Neuronal stem cell (in vitro differentiated cells): ENCODE results near the gene SLC17A9.

Experiments
- DNase-seq: peaks from one replicate; pipeline ENCODE4 v3.0.0-alpha.2; 2013; ENCODE audit warnings: low spot score
- H2AFZ ChIP-seq: one replicate; pipeline ENCODE4 v1.6.1; 2013; ENCODE audit warnings: mild to moderate bottlenecking, low read length, inconsistent platforms
- H2AK5ac ChIP-seq: 2 replicates; pipeline ENCODE4 v1.6.1; 2013; ENCODE audit warnings: low read depth, mild to moderate bottlenecking, inconsistent platforms, low read length, moderate library complexity, mixed read lengths
- H2BK120ac ChIP-seq: 2 replicates; pipeline ENCODE4 v1.6.1; 2013; ENCODE audit warnings: low read depth, mild to moderate bottlenecking, inconsistent platforms, low read length, moderate library complexity, mixed read lengths
- H2BK12ac ChIP-seq: one replicate; pipeline ENCODE4 v1.6.1; 2013; ENCODE audit warnings: low read length, inconsistent platforms
- H2BK15ac ChIP-seq: 2 replicates; pipeline ENCODE4 v1.6.1; 2013; ENCODE audit warnings: mild to moderate bottlenecking, low read length, inconsistent platforms, mixed read lengths
- H2BK5ac ChIP-seq: one replicate; pipeline ENCODE4 v1.6.1; 2013; ENCODE audit warnings: inconsistent platforms, mild to moderate bottlenecking, low read length, moderate library complexity
- H3K14ac ChIP-seq: one replicate; pipeline ENCODE4 v1.6.1; 2013; ENCODE audit warnings: low read length, inconsistent platforms
- H3K18ac ChIP-seq: 2 replicates; pipeline ENCODE4 v1.6.1; 2013; ENCODE audit warnings: low read length, inconsistent platforms
- H3K23ac ChIP-seq: 2 replicates; pipeline ENCODE4 v1.6.1; 2013; ENCODE audit warnings: low read depth, mild to moderate bottlenecking, mixed read lengths, low read length, inconsistent platforms; ENCODE audit not compliant: poor library complexity
- H3K27ac ChIP-seq: replicated peaks from 3 replicates; pipeline ENCODE4 v1.5.1; 2013; ENCODE audit warnings: low read length, inconsistent platforms
- H3K27me3 ChIP-seq, 3 experiments: 2 replicates each; pipeline ENCODE4 v1.6.1; 2013; ENCODE audit warnings: low read length in 3 of 3, mild to moderate bottlenecking in 2 of 3, inconsistent platforms in 1 of 3, low read depth in 1 of 3, mixed read lengths in 1 of 3, moderate library complexity in 1 of 3; ENCODE audit not compliant: control insufficient read depth in 3 of 3, insufficient read depth in 3 of 3
- H3K36me3 ChIP-seq, 2 donors: replicated peaks in 1 of 2; 2 replicates each; pipeline ENCODE4 v1.6.1; 2013; ENCODE audit warnings: low read length in 2 of 2; ENCODE audit not compliant: control insufficient read depth in 2 of 2, insufficient read depth in 2 of 2
- H3K4ac ChIP-seq: 2 replicates; pipeline ENCODE4 v1.6.1; 2013; ENCODE audit warnings: inconsistent platforms, mild to moderate bottlenecking, low read length, moderate library complexity
- H3K4me1 ChIP-seq, 2 donors: 1 replicate in 1 of 2; 2 replicates in 1 of 2; pipeline ENCODE4 v1.6.1; 2013; ENCODE audit warnings: low read length in 2 of 2, low read depth in 1 of 2; ENCODE audit not compliant: control insufficient read depth in 2 of 2, insufficient read depth in 1 of 2
- H3K4me2 ChIP-seq: one replicate; pipeline ENCODE4 v1.6.1; 2013; ENCODE audit warnings: mild to moderate bottlenecking, low read length, inconsistent platforms; ENCODE audit not compliant: insufficient read depth, poor library complexity, severe bottlenecking
- H3K4me3 ChIP-seq, 2 donors: 2 replicates each; pipeline ENCODE4 v1.5.1; 2013; ENCODE audit warnings: low read length in 2 of 2, mild to moderate bottlenecking in 2 of 2, inconsistent platforms in 1 of 2, moderate library complexity in 1 of 2
- H3K79me1 ChIP-seq: one replicate; pipeline ENCODE4 v1.6.1; 2013; ENCODE audit warnings: low read depth, mild to moderate bottlenecking, inconsistent platforms, low read length, moderate library complexity
- H3K9ac ChIP-seq: one replicate; pipeline ENCODE4 v1.6.1; 2013; ENCODE audit warnings: mild to moderate bottlenecking, low read depth, low read length, inconsistent platforms; ENCODE audit not compliant: poor library complexity
- H3K9me3 ChIP-seq, 2 donors: replicated peaks in 1 of 2; 2 replicates each; pipeline versions ENCODE3 to v1.6.1; 2013; ENCODE audit warnings: low read length in 2 of 2, mild to moderate bottlenecking in 2 of 2, inconsistent platforms in 1 of 2, low read depth in 1 of 2, mixed read lengths in 1 of 2, moderate library complexity in 1 of 2; ENCODE audit not compliant: control insufficient read depth in 2 of 2, insufficient read depth in 1 of 2
- H4K8ac ChIP-seq: one replicate; pipeline ENCODE4 v1.6.1; 2013; ENCODE audit warnings: low read depth, mild to moderate bottlenecking, inconsistent platforms, low read length, moderate library complexity
- H4K91ac ChIP-seq: one replicate; pipeline ENCODE4 v1.6.1; 2013; ENCODE audit warnings: low read length, low read depth, mild to moderate bottlenecking, inconsistent platforms; ENCODE audit not compliant: poor library complexity
- WGBS, 2 donors: extraction: QIAGEN DNeasy Blood & Tissue Kit; methylation state at CpG; one replicate each; pipeline ENCODE4 v1.1.7; 2013; ENCODE audit warnings: missing lambda C conversion rate in 2 of 2, mixed read lengths in 1 of 2; ENCODE audit not compliant: insufficient read length in 2 of 2, insufficient replicate concordance in 1 of 2; ENCODE audit errors: extremely low coverage in 2 of 2; 5-methylcytosine and 5-hydroxymethylcytosine counted together

SLC17A9 gene

DNA sequence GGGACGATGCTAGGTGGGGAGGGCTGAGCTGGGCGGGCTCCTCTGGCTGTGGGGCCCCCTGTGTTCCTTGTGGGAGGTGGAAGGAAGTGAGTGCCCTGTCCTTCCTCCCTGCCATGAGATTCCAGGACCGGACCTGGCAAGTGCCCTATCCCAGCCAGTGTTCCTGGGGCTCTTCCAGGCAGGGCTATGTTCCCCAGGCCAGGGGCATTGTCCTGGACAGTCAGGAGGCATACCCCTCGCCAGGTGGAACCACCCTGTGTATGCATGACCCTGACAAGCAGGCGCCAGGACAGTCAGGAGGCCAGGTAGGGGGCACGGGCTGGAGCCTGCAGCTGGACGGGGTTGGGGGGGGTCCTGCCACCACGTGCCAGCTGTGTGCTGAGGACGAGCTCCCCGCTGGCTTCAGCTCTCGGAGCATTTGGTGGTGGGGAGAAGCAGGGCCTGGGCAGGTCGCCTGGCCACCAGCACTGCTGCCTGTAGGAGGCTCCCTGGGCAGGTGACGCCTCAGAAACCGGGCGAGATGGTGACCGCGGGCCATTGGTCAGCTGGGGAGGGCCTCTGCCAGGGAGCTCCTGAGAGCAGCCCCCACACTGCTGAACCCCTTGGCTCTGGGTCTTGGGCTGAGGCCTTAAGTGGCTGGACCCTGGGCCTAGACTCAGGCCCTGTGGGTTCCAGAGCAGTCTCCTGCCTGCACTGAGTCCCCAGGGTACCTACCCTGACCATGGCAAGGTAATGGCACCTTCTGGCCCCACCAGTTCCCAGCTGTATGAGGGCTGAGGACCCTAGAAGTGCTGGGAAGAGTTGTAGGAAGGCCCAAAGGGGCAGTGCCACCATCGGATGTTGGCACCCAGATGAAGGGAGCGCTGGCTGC, 694 bp downstream of the SLC17A9 start:
- no peak for DNase-seq
- peak overlapping the region; percentile 53 for H4K8ac ChIP-seq
- H2BK12ac ChIP-seq: peak overlapping the region; percentile 95
- peak overlapping the region; percentile 26 to 29 for H3K4me3 ChIP-seq
- peak overlapping the region; percentile 22 for H4K91ac ChIP-seq
- H3K4me1 ChIP-seq: peaks cover 18 to 19% of the 10 kb centered on the region in 2 donors
- peaks cover 13 to 31% of the 10 kb centered on the region in 2 donors for H3K36me3 ChIP-seq
- H3K9me3 ChIP-seq: peaks cover 7 to 10% of the 10 kb centered on the region in 2 donors
- peak overlapping the region; percentile 38 for H3K9ac ChIP-seq
- H2BK15ac ChIP-seq: peak overlapping the region; percentile 99
- peak overlapping the region; percentile 58 for H3K4ac ChIP-seq
- H2AK5ac ChIP-seq: peak overlapping the region; percentile 100
- peak overlapping the region; percentile 89 for H2BK120ac ChIP-seq
- peaks cover 0 to 3% (median 0%) of the 10 kb centered on the region in 3 experiments for H3K27me3 ChIP-seq
- H3K18ac ChIP-seq: peak overlapping the region; percentile 98
- H3K79me1 ChIP-seq: peaks cover 6% of the 10 kb centered on the region
- H3K14ac ChIP-seq: peak overlapping the region; percentile 47
- H2BK5ac ChIP-seq: peak overlapping the region; percentile 94
- H3K27ac ChIP-seq: peak overlapping the region; percentile 12
- peak overlapping the region; percentile 87 for H2AFZ ChIP-seq
- peak overlapping the region; percentile 60 for H3K23ac ChIP-seq
- WGBS, 2 donors: no CpG with 5 or more reads among the region's 19 CpGs
- peak overlapping the region; percentile 56 for H3K4me2 ChIP-seq

DNA sequence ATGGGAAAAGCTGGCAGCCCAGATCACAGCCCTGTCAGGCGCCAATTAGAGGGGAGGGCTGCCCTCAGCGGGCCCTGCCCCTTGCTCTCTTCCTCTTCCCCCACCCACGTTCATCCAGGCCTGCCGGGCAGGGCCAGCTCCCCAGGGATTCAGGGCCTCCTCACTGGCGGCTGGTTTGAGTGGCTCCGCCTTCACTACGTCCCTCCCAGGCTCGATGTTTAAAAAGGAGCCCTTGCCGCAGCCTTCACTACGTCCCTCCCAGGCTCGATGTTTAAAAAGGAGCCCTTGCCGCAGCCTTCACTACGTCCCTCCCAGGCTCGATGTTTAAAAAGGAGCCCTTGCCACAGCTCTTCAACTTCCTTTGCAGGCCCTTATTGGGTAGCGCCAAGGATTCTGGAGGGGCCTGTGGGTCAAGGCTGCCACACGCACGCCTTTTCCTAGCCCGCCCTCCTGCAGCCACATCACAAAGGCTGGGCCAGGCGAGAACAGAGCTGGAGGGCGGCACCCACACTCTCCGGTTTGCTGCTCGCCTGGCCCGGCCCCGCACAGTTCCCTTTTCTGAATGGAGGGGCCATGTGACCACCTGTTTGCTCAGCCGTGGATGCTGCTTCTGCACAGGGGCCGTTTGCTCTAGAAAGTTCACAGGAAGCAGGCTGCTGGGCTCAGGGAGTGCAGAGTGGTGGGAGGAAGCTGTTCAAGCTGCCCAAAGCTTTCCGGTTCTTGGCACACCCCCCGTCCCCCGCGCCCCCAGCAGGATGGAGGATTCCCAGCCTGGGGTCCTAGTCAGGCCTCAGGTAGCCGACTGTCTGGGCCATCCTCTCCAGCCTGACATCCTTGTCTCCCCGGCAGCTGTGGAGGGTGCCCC, 1.6 kb downstream of the SLC17A9 start:
- peak overlapping the region; percentile 100 for H2AK5ac ChIP-seq
- peaks cover 8 to 22% of the 10 kb centered on the region in 2 donors for H3K36me3 ChIP-seq
- peak; percentile 57 for DNase-seq

DNA sequence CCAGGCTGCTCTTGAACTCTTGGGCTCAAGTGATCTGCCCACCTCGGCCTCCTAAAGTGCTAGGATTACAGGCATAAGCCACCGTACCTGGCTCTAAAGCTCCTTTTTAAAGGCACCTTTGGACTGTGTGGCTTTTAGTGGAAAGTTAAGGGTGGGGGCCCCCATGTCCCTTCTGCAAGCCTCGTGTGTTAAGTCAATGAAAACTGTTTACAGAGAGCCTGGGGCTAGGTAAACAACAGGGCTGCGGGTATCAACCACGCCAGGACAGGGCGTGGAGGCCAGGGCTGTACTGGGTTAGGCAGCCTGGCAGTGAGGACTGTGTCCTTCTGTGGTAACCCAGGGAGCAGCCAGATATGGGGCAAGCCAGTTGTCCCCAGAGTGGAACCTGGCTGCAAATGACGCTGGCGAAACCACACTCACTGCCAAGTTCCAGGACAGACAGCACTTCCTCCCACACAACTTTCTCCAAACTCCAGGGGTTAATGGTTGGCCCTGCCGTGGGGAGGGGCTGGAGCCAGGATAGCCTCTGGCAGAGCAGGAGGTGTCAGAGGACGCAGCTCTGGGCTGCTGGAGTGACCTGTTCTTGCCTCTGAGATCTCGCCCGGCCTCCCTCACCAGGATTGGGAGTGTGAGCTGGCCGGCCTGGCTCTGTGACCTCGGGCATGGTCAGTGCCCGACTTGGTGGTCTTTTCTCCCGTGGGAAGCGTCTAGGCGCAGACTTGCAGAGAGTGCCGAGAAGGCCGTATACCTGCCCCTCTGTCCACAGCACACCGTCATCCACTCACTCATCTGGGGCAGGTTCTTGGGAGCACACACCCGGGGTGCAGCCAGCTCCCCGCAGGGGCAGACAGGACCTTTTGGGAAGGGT, 3.2 kb downstream of the SLC17A9 start:
- Histone ChIP-seq H2BK12ac (peak overlapping the region; percentile 90), H3K18ac (peak overlapping the region; percentile 19), H2BK15ac (peak overlapping the region; percentile 93), H3K4me2 (no peak overlapping the region), H2AK5ac (peak overlapping the region; percentile 86), H4K8ac (no peak overlapping the region), H4K91ac (no peak overlapping the region), H3K79me1 (peaks cover 6% of the 10 kb centered on the region), H3K4me1 (peaks cover 18 to 21% of the 10 kb centered on the region in 2 donors), H3K36me3 (peaks cover 4 to 5% of the 10 kb centered on the region in 2 donors), H2BK120ac (peak overlapping the region; percentile 76), H3K9ac (no peak overlapping the region), H3K27me3 (peaks cover 0 to 3% (median 0%) of the 10 kb centered on the region in 3 experiments), H3K14ac (no peak overlapping the region), H3K4me3 (no peak overlapping the region), H3K23ac (no peak overlapping the region), H2BK5ac (peak overlapping the region; percentile 66), H2AFZ (peak overlapping the region; percentile 35), H3K9me3 (peaks cover 0 to 5% of the 10 kb centered on the region in 2 donors), H3K27ac (no peak overlapping the region), H3K4ac (peak overlapping the region; percentile 53)
- WGBS, 2 donors: no CpG with 5 or more reads among the region's 23 CpGs
- DNase-seq: no peak

More for the DNA sequence above, 1.6 kb downstream of the SLC17A9 start:
- Histone ChIP-seq H3K14ac (no peak overlapping the region), H2AFZ (peak overlapping the region; percentile 87), H3K79me1 (peaks cover 6% of the 10 kb centered on the region), H3K4me2 (peak overlapping the region; percentile 56), H3K27me3 (peaks cover 0 to 3% (median 0%) of the 10 kb centered on the region in 3 experiments), H2BK12ac (peak overlapping the region; percentile 97), H2BK120ac (peak overlapping the region; percentile 89), H2BK15ac (peak overlapping the region; percentile 100), H3K4ac (peak overlapping the region; percentile 58), H3K9me3 (peaks cover 5 to 6% of the 10 kb centered on the region in 2 donors), H3K18ac (peak overlapping the region; percentile 98), H4K91ac (peak overlapping the region; percentile 56), H2BK5ac (peak overlapping the region; percentile 94), H3K9ac (peak overlapping the region; percentile 83), H4K8ac (no peak overlapping the region), H3K23ac (peak overlapping the region; percentile 44), H3K4me3 (peak overlapping the region in 1 of 2 donors; percentile 29), H3K27ac (peak overlapping the region; percentile 12), H3K4me1 (peaks cover 18 to 19% of the 10 kb centered on the region in 2 donors)
- WGBS, 2 donors: no CpG with 5 or more reads among the region's 32 CpGs
